IMR-90 (cell line): ENCODE measurements around the gene SPECC1L. TPM values are rescaled to one million over a fixed set of nuclear protein-coding genes. Genes with fewer than 3 reads are reported as not detected.

Experiments
- ATAC-seq: fragments of 200-7000 bp; cut with Tn5 transposase; 2 replicates; pipeline ENCODE4 v1.9.1; 2020; ENCODE audit warnings: low read depth, mild to moderate bottlenecking, moderate library complexity
- BruUV-seq: library from RNA; stranded (reverse); fragments of 400-500 nt; replicated peaks from 2 replicates; lab custom pipeline; 2021; lab: Mats Ljungman, UMichigan
- CTCF ChIA-PET: fragments of 300-600 bp; formaldehyde crosslinking; extraction: SDS; loops from one replicate; lab custom pipeline; 2021; ENCODE audit warnings: antibody characterized with exemption; lab: Yijun Ruan, JAX
- POLR2A ChIA-PET: fragments of 300-600 bp; sonication (Branson Sonifier 250); formaldehyde crosslinking; loops from one replicate; lab custom pipeline; 2022; ENCODE audit warnings: antibody characterized with exemption; ENCODE audit not compliant: unreplicated experiment; lab: Charles Lee
- DNase-seq: peaks from one replicate; pipeline ENCODE4 v3.0.0; 2013
- H2AFZ ChIP-seq: replicated peaks from 2 replicates; pipeline ENCODE3; 2013; ENCODE audit warnings: low read length, mild to moderate bottlenecking; ENCODE audit not compliant: poor library complexity
- H2AK5ac ChIP-seq: 2 replicates; pipeline ENCODE4 v1.6.1; 2013; ENCODE audit warnings: low read depth, low read length, inconsistent platforms
- H2AK9ac ChIP-seq: replicated peaks from 2 replicates; pipeline ENCODE3; 2013; ENCODE audit warnings: mild to moderate bottlenecking, low read depth, low read length, moderate library complexity; ENCODE audit not compliant: poor library complexity
- H2BK120ac ChIP-seq: 2 replicates; pipeline ENCODE4 v1.6.1; 2013; ENCODE audit warnings: low read depth, low read length, inconsistent platforms
- H2BK15ac ChIP-seq: 3 replicates; pipeline ENCODE4 v1.6.1; 2013; ENCODE audit warnings: low read depth, low read length, inconsistent platforms
- H2BK20ac ChIP-seq: 2 replicates; pipeline ENCODE4 v1.6.1; 2013; ENCODE audit warnings: low read depth, mild to moderate bottlenecking, inconsistent platforms, low read length, moderate library complexity
- H2BK5ac ChIP-seq: 2 replicates; pipeline ENCODE4 v1.6.1; 2013; ENCODE audit warnings: mild to moderate bottlenecking, low read depth, low read length, inconsistent platforms; ENCODE audit not compliant: poor library complexity, severe bottlenecking
- H3K14ac ChIP-seq: replicated peaks from 2 replicates; pipeline ENCODE4 v1.6.1; 2013; ENCODE audit warnings: low read depth, low read length, inconsistent platforms
- H3K18ac ChIP-seq: 2 replicates; pipeline ENCODE4 v1.6.1; 2013; ENCODE audit warnings: low read depth, low read length, control low read depth
- H3K23ac ChIP-seq: 2 replicates; pipeline ENCODE4 v1.6.1; 2013; ENCODE audit warnings: low read depth, low read length, inconsistent platforms
- H3K27ac ChIP-seq: 2 replicates; pipeline ENCODE4 v1.5.1; 2013; ENCODE audit warnings: mild to moderate bottlenecking, control low read depth, low read length; ENCODE audit not compliant: insufficient read depth
- H3K27me3 ChIP-seq: 2 replicates; pipeline ENCODE4 v1.6.1; 2013; ENCODE audit warnings: low read length; ENCODE audit not compliant: control insufficient read depth, insufficient read depth
- H3K36me3 ChIP-seq: 2 replicates; pipeline ENCODE4 v1.6.1; 2013; ENCODE audit warnings: low read length, mixed read lengths; ENCODE audit not compliant: control insufficient read depth, insufficient read depth
- H3K4ac ChIP-seq: 2 replicates; pipeline ENCODE4 v1.6.1; 2013; ENCODE audit warnings: low read depth, low read length, inconsistent platforms
- H3K4me1 ChIP-seq: 2 replicates; pipeline ENCODE4 v1.6.1; 2013; ENCODE audit warnings: low read length, mixed read lengths; ENCODE audit not compliant: control insufficient read depth, insufficient read depth
- H3K4me2 ChIP-seq: 2 replicates; pipeline ENCODE4 v1.6.1; 2013; ENCODE audit warnings: low read depth, mild to moderate bottlenecking, control low read depth, low read length, moderate library complexity
- H3K4me3 ChIP-seq: 2 replicates; pipeline ENCODE4 v1.5.1; 2013; ENCODE audit warnings: low read depth, mild to moderate bottlenecking, control low read depth, low read length, moderate library complexity; ENCODE audit not compliant: insufficient read depth
- H3K56ac ChIP-seq: 2 replicates; pipeline ENCODE4 v1.6.1; 2013; ENCODE audit warnings: low read length, inconsistent platforms; ENCODE audit not compliant: insufficient read depth; ENCODE audit errors: extremely low read depth
- H3K79me1 ChIP-seq, 2 experiments: 2 replicates each; pipeline ENCODE4 v1.6.1; 2013; ENCODE audit warnings: low read length in 2 of 2, inconsistent platforms in 1 of 2, low read depth in 1 of 2
- H3K9ac ChIP-seq: 2 replicates; pipeline ENCODE4 v1.6.1; 2013; ENCODE audit warnings: low read depth, low read length, control low read depth
- H3K9me1 ChIP-seq: 2 replicates; pipeline ENCODE4 v1.6.1; 2013; ENCODE audit warnings: low read length, inconsistent platforms; ENCODE audit not compliant: insufficient read depth
- H3K9me3 ChIP-seq: 2 replicates; pipeline ENCODE4 v1.6.1; 2013; ENCODE audit warnings: low read length; ENCODE audit not compliant: control insufficient read depth, insufficient read depth
- H4K20me1 ChIP-seq: 2 replicates; pipeline ENCODE4 v1.6.1; 2013; ENCODE audit warnings: low read length, inconsistent platforms; ENCODE audit not compliant: insufficient read depth
- H4K5ac ChIP-seq: 2 replicates; pipeline ENCODE4 v1.6.1; 2013; ENCODE audit warnings: mild to moderate bottlenecking, low read depth, low read length, control low read depth
- H4K8ac ChIP-seq, 2 experiments: 2 replicates each; pipeline ENCODE4 v1.6.1; 2013; ENCODE audit warnings: low read depth in 2 of 2, low read length in 2 of 2, control low read depth in 1 of 2, inconsistent platforms in 1 of 2
- H4K91ac ChIP-seq: 2 replicates; pipeline ENCODE4 v1.6.1; 2013; ENCODE audit warnings: low read depth, low read length, inconsistent platforms; ENCODE audit not compliant: insufficient read depth
- BHLHE40 ChIP-seq: fragments of 150-350 bp; IDR thresholded peaks from 2 replicates; pipeline ENCODE4 v1.6.1; 2016; ENCODE audit warnings: mild to moderate bottlenecking, low read depth, low read length
- CEBPB ChIP-seq: IDR thresholded peaks from 2 replicates; pipeline ENCODE4 v1.6.1; 2012; ENCODE audit warnings: low read depth, low read length, improper control_type of control experiment
- CHD1 ChIP-seq: IDR thresholded peaks from 2 replicates; pipeline ENCODE4 v1.6.1; 2012; ENCODE audit warnings: low read depth, low read length, improper control_type of control experiment
- ELK1 ChIP-seq: fragments of 150-350 bp; IDR thresholded peaks from 2 replicates; pipeline ENCODE4 v1.6.1; 2016; ENCODE audit warnings: low read depth, mild to moderate bottlenecking, low read length, moderate library complexity, borderline replicate concordance
- FOS ChIP-seq: fragments of 150-350 bp; IDR thresholded peaks from 2 replicates; pipeline ENCODE4 v1.6.1; 2016; ENCODE audit warnings: low read depth, low read length
- MAFK ChIP-seq: IDR thresholded peaks from 2 replicates; pipeline ENCODE4 v1.6.1; 2012; ENCODE audit warnings: low read depth, low read length, improper control_type of control experiment
- MAZ ChIP-seq: IDR thresholded peaks from 2 replicates; pipeline ENCODE4 v1.6.1; 2012; ENCODE audit warnings: low read depth, mild to moderate bottlenecking, low read length, improper control_type of control experiment, moderate library complexity, borderline replicate concordance
- MXI1 ChIP-seq: IDR thresholded peaks from 2 replicates; pipeline ENCODE4 v1.6.1; 2012; ENCODE audit warnings: low read depth, mild to moderate bottlenecking, low read length, moderate library complexity, borderline replicate concordance
- NFE2L2 ChIP-seq: fragments of 150-350 bp; IDR thresholded peaks from 2 replicates; pipeline ENCODE4 v1.6.1; 2016; ENCODE audit warnings: low read depth, mild to moderate bottlenecking, low read length
- POLR2A ChIP-seq: IDR thresholded peaks from 2 replicates; pipeline ENCODE4 v1.6.1; 2012; ENCODE audit warnings: mild to moderate bottlenecking, low read depth, low read length
- RCOR1 ChIP-seq: IDR thresholded peaks from 2 replicates; pipeline ENCODE4 v1.6.1; 2012; ENCODE audit warnings: mild to moderate bottlenecking, low read length, improper control_type of control experiment; ENCODE audit not compliant: insufficient replicate concordance
- RFX5 ChIP-seq: IDR thresholded peaks from 2 replicates; pipeline ENCODE4 v1.8.0; 2012; ENCODE audit warnings: low read depth, mild to moderate bottlenecking, low read length, moderate library complexity
- SMC3 ChIP-seq: fragments of 150-350 bp; IDR thresholded peaks from 2 replicates; pipeline ENCODE4 v1.6.1; 2016; ENCODE audit warnings: low read depth, mild to moderate bottlenecking, antibody characterized with exemption, low read length, moderate library complexity
- WGBS, 2 experiments: methylation state at CpG; one replicate each; pipeline versions ENCODE4 v1.1.5 to v1.1.7; 2013; ENCODE audit warnings: missing lambda C conversion rate in 2 of 2; ENCODE audit not compliant: insufficient read length in 1 of 2; ENCODE audit errors: extremely low coverage in 2 of 2; 5-methylcytosine and 5-hydroxymethylcytosine counted together
- dilution Hi-C: fragments of 300-500 bp; cut with HindIII; formaldehyde crosslinking; loops from one replicate; pipeline ENCODE4 v1.14.3; 2018; ENCODE audit warnings: low sequenced_read_pairs; ENCODE audit not compliant: unreplicated experiment
- in situ Hi-C: fragments of 300-500 bp; cut with MboI; formaldehyde crosslinking; loops from 3 replicates; pipeline ENCODE4 v1.14.3; 2019; ENCODE audit warnings: low sequenced_read_pairs, inconsistent platforms, mixed read lengths
- intact Hi-C: fragments of 100-400 bp; cut with micrococcal nuclease; formaldehyde crosslinking; loops from 2 replicates; pipeline ENCODE4 v1.10.0; 2022
- polyA plus RNA-seq, 3 experiments: library from polyadenylated mRNA; depleted of rRNA; stranded (reverse); fragments of >200 nt; gene quantifications; 2 replicates each; pipeline ENCODE4 v1.2.3, GENCODE V29; 2012; ENCODE audit warnings: low replicate concordance in 1 of 3
- total RNA-seq: library from RNA; depleted of rRNA; stranded (reverse); fragments of >200 nt; gene quantifications from 2 replicates; pipeline ENCODE4 v1.2.3, GENCODE V29; 2012
- TF ChIP-seq, protein P1 (sequence below): fragments of 150-350 bp; IDR thresholded peaks from 2 replicates; pipeline ENCODE4 v1.6.1; 2017; ENCODE audit warnings: mild to moderate bottlenecking, antibody characterized with exemption, low read length, low read depth

The SPECC1L gene
- total and polyA plus RNA-seq, 2 of the 4 experiments (the other 2 are of a cell fraction) = 18.7 to 44.1 TPM

- H4K5ac ChIP-seq = no peak overlapping the region
- no peak overlapping the region for H2BK15ac ChIP-seq
- no TSS peak for BruUV-seq
- H3K4me1 ChIP-seq = peaks cover 12% of the 10 kb centered on the region
- H3K14ac ChIP-seq = peak overlapping the region; percentile 46; the same call in 1 of the 2 replicates
- H2AK9ac ChIP-seq = peak overlapping the region; percentile 79
- ChIA-PET POLR2A (no interaction called here), CTCF (no interaction called here)
- no peak overlapping the region for H2BK20ac ChIP-seq
- ATAC-seq = no peak
- H2BK5ac ChIP-seq = no peak overlapping the region
- intact Hi-C loops (no loop called here), dilution Hi-C loops (no loop called here), in situ Hi-C loops (no loop called here)
- no peak overlapping the region for H3K9ac ChIP-seq
- no peak overlapping the region for H3K4ac ChIP-seq
- DNase-seq = no peak
- H3K27me3 ChIP-seq = peaks cover under 1% of the 10 kb centered on the region; the same call in 1 of the 2 replicates
- no peaks in the 10 kb centered on the region; the same call in 1 of the 2 replicates for H4K20me1 ChIP-seq
- 0 out of 4 replicates have a peak overlapping the region, but pooled peaks of 1 of the 2 experiments have one; percentile 16 for H4K8ac ChIP-seq
- H3K36me3 ChIP-seq = no peaks in the 10 kb centered on the region
- no peaks in the 10 kb centered on the region for H3K9me3 ChIP-seq
- H2AK5ac ChIP-seq = peak overlapping the region; percentile 13; the same call in 1 of the 2 replicates
- H3K18ac ChIP-seq = no peak overlapping the region
- peaks cover 2% of the 10 kb centered on the region for H3K9me1 ChIP-seq
- WGBS, 2 experiments = 61% methylated on average over 6 of the region's 16 CpGs; no CpG with 5 or more reads in 1 of the 2 experiments
- H3K79me1 ChIP-seq = no peaks in the 10 kb centered on the region
- H3K4me3 ChIP-seq = no peak overlapping the region
- no peak overlapping the region for H3K56ac ChIP-seq
- H2AFZ ChIP-seq = peak overlapping the region; percentile 24
- no peak overlapping the region for H3K4me2 ChIP-seq
- no peak overlapping the region for H3K27ac ChIP-seq
- no peak overlapping the region for H3K23ac ChIP-seq
- no peak overlapping the region for H2BK120ac ChIP-seq
- no peak overlapping the region for H4K91ac ChIP-seq
- no peak for TF ChIP-seq MAZ
- no peak for TF ChIP-seq MXI1
- TF ChIP-seq, protein P1, sequence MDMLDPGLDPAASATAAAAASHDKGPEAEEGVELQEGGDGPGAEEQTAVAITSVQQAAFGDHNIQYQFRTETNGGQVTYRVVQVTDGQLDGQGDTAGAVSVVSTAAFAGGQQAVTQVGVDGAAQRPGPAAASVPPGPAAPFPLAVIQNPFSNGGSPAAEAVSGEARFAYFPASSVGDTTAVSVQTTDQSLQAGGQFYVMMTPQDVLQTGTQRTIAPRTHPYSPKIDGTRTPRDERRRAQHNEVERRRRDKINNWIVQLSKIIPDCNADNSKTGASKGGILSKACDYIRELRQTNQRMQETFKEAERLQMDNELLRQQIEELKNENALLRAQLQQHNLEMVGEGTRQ = no peak
- no peak for TF ChIP-seq CEBPB
- no peak for TF ChIP-seq FOS
- TF ChIP-seq RCOR1 = no peak
- no peak for TF ChIP-seq ELK1
- no peak for TF ChIP-seq SMC3
- TF ChIP-seq POLR2A = no peak
- TF ChIP-seq BHLHE40 = no peak
- TF ChIP-seq MAFK = no peak
- TF ChIP-seq NFE2L2 = no peak
- TF ChIP-seq CHD1 = no peak
- no peak for TF ChIP-seq RFX5
Measured at GRCh38 chr22:24434471-24435322, 164.1 kb downstream of the SPECC1L start.
